Neural progenitor cell (in vitro differentiated cells): ENCODE measurements around the gene CST9.

ENCODE experiments used
- CTCF ChIP-seq: fragments of 200-600 bp; sonication (generic); IDR thresholded peaks from 2 replicates; pipeline ENCODE4 v1.5.1; 2017; ENCODE audit warnings: antibody characterized with exemption, mild to moderate bottlenecking
- EZH2 ChIP-seq: fragments of 200-600 bp; sonication (generic); IDR thresholded peaks from 2 replicates; pipeline ENCODE4 v1.6.1; 2017; ENCODE audit warnings: antibody characterized with exemption, mild to moderate bottlenecking, moderate library complexity

- TF ChIP-seq CTCF (no peak), EZH2 (no peak)
Observed at GRCh38 chr20:23566199-23566932, 39.4 kb downstream of the CST9 start.
